Stimulated activated CD4-positive, alpha-beta T cell treated with anti-CD3 and anti-CD28 coated beads, Interleukin-12 subunit alpha, Interleukin-12 subunit beta, amount 100 ng/mL, for 48 hours (primary cell): Measurements from ENCODE around the gene SLAMF8.
A peak's percentile ranks its signal among the peaks of the same experiment; 100 is the strongest.

Source experiments
- DNase-seq, 3 donors: peaks; one replicate each; pipeline ENCODE4 v3.0.0-alpha.2; 2020; ENCODE audit warnings: low read depth in 2 of 3, low spot score in 1 of 3

Gene SLAMF8

GRCh38 chr1:159826441-159827101 is at the start of gene SLAMF8:
TSS of gene SLAMF8 (plus strand) at chr1:159826873. CDS start at chr1:159826899, 26 bp downstream.
- DNase-seq = peak; percentile 39 to 44 (median 43)

- no peak for DNase-seq
Measured at GRCh38 chr1:159778266-159778665, 48.4 kb upstream of the SLAMF8 start.

- DNase-seq = no peak
Measured at GRCh38 chr1:159779403-159779851, 47.2 kb upstream of the SLAMF8 start.

GRCh38 chr1:159780583-159781582 is 45.8 kb upstream of the SLAMF8 start, which contains the start of gene DUSP23:
TSS of gene DUSP23 (plus strand) at chr1:159780962. CDS start at chr1:159781101, 139 bp downstream.
- peak; percentile 92 to 95 (median 93) for DNase-seq

GRCh38 chr1:159781992-159782391 is 44.7 kb upstream of the SLAMF8 start:
- DNase-seq = no peak

- no peak for DNase-seq
Measured at GRCh38 chr1:159783724-159784123, 42.9 kb upstream of the SLAMF8 start.

GRCh38 chr1:159786465-159786864 is 40.2 kb upstream of the SLAMF8 start:
- no peak for DNase-seq

- no peak for DNase-seq
Measured at GRCh38 chr1:159786966-159787365, 39.7 kb upstream of the SLAMF8 start.

GRCh38 chr1:159790237-159790917 is 36.3 kb upstream of the SLAMF8 start:
- no peak for DNase-seq

GRCh38 chr1:159791031-159791430 is 35.6 kb upstream of the SLAMF8 start:
- DNase-seq = no peak

GRCh38 chr1:159791461-159791860 is 35.2 kb upstream of the SLAMF8 start:
- no peak for DNase-seq

GRCh38 chr1:159795534-159795933 is 31.1 kb upstream of the SLAMF8 start:
- no peak for DNase-seq

GRCh38 chr1:159798893-159799292 is 27.8 kb upstream of the SLAMF8 start:
- peak in 2 of 3 donors; percentile 32 to 37 for DNase-seq

GRCh38 chr1:159799446-159799985 is 27.2 kb upstream of the SLAMF8 start:
- no peak for DNase-seq

GRCh38 chr1:159800177-159800930 is 26.3 kb upstream of the SLAMF8 start:
- DNase-seq = no peak

- no peak for DNase-seq
Measured at GRCh38 chr1:159802111-159802510, 24.6 kb upstream of the SLAMF8 start, which contains the start of gene FCRL6. TSS of gene FCRL6 (plus strand) at chr1:159802360. CDS start at chr1:159802425, 65 bp downstream.

- no peak for DNase-seq
Measured at GRCh38 chr1:159803956-159804689, 22.6 kb upstream of the SLAMF8 start.

GRCh38 chr1:159804924-159805323 is 21.7 kb upstream of the SLAMF8 start:
- DNase-seq = no peak

GRCh38 chr1:159815926-159816325 is 10.7 kb upstream of the SLAMF8 start:
- DNase-seq = no peak
